NCI-H1092 (cell line): ENCODE results near the gene C17orf78.
"Not testable (repeated sequence)": the region's sequence is repeated elsewhere in the genome, so short reads cannot be mapped to it uniquely, and the experiment has no call there.

Source experiments
- DNase-seq: peaks from one replicate; lab custom pipeline; 2025; lab: John Stamatoyannopoulos, UW

The C17orf78 gene

GRCh38 chr17:37438141-37438540, 62.4 kb downstream of the C17orf78 start:
- DNase-seq, result no peak

DNA sequence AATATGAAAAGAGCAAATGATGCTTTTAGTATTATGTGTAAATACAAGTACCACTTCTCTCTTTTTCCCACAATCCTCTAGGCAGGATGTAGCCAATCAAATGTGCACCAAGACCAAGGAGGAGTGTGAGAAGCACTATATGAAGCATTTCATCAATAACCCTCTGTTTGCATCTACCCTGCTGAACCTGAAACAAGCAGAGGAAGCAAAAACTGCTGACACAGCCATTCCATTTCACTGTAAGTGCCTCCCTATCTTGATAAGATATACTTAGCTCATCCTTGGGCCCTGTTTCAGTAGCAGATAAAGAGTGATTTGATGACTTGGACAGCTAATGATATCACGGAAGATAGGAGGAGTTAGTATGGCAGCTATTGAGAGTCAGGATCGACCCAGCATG, 64.6 kb downstream of the C17orf78 start:
- no peak for DNase-seq

DNA sequence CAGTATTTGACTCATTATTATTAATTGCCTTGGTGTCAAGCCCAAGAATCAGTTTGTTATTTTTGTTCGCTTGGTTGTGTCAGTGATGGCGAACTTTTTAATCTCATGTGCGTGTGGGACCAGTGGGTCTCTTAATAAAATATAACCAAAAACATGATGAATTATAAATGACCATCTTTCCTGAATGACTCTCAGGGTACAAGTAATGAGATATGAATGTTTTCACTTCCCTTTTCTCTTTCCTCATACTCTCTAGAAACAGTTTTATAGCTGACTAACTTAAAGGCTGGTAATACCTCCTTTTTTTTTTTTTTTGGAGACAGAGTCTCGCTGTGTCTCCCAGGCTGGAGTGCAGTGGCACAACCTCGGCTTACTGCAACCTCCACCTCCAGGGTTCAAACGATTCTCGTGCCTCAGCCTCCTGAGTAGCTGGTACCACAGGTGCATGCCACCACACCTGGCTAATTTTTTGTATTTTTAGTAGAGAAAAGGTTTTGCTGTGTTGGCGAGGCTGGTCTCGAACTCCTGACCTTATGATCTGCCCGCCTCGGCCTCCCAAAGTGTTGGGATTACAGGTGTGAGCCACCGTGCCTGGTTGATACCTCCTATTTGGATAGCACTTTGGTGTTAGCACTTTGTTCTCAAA, 65.7 kb downstream of the C17orf78 start:
- DNase-seq, result not testable (repeated sequence)
